Mammary epithelial cell (primary cell): ENCODE results near the gene ARMS2.

ENCODE experiments used
- CTCF ChIP-seq, 2 donors: IDR thresholded peaks in 1 of 2; conservative IDR thresholded peaks in 1 of 2; 2 replicates each; pipeline ENCODE4 v1.5.1; 2011 to 2012; ENCODE audit warnings: inconsistent platforms in 2 of 2, low read length in 2 of 2, mild to moderate bottlenecking in 2 of 2, control low read depth in 1 of 2, low read depth in 1 of 2; ENCODE audit not compliant: insufficient read depth in 1 of 2; ENCODE audit errors: extremely low read depth in 1 of 2
- EZH2 ChIP-seq: IDR thresholded peaks from 2 replicates; pipeline ENCODE4 v1.6.1; 2012; ENCODE audit warnings: low read length, inconsistent platforms, borderline replicate concordance

- TF ChIP-seq CTCF (conservative IDR thresholded peaks at IDR 0.05 in 1 of 2, IDR thresholded peaks at IDR 0.05 in 1 of 2; ENCODE audit: extremely low read depth in 1 of 2, insufficient read depth in 1 of 2, low read depth in 1 of 2, low read length in 2 of 2) (no peak), EZH2 (no peak)
These were observed 32.7 kb upstream of the ARMS2 start for GRCh38 chr10:122421742-122422141.
